IPS-15b (cell line): Measurements from ENCODE around the gene S100P.

Experiments
- H3K27me3 ChIP-seq: one replicate; pipeline ENCODE4 v1.6.1; 2013; ENCODE audit warnings: low read length; ENCODE audit not compliant: control insufficient read depth, insufficient read depth
- H3K36me3 ChIP-seq: one replicate; pipeline ENCODE4 v1.6.1; 2013; ENCODE audit warnings: low read length; ENCODE audit not compliant: control insufficient read depth, insufficient read depth
- H3K4me1 ChIP-seq: one replicate; pipeline ENCODE4 v1.6.1; 2013; ENCODE audit warnings: mild to moderate bottlenecking, low read length; ENCODE audit not compliant: control insufficient read depth, insufficient read depth
- H3K4me3 ChIP-seq: one replicate; pipeline ENCODE4 v1.5.1; 2013; ENCODE audit warnings: low read depth, low read length
- H3K9ac ChIP-seq: one replicate; pipeline ENCODE4 v1.6.1; 2013; ENCODE audit warnings: low read depth, mild to moderate bottlenecking, low read length
- H3K9me3 ChIP-seq: one replicate; pipeline ENCODE4 v1.6.1; 2013; ENCODE audit warnings: mild to moderate bottlenecking, low read length; ENCODE audit not compliant: control insufficient read depth, insufficient read depth

The S100P gene

GRCh38 chr4:6706173-6706572 lies 12.5 kb downstream of the S100P start:
- H3K4me3 ChIP-seq, result no peak overlapping the region
- H3K36me3 ChIP-seq, result no peaks in the 10 kb centered on the region
- H3K27me3 ChIP-seq, result no peaks in the 10 kb centered on the region
- peaks cover 2% of the 10 kb centered on the region for H3K4me1 ChIP-seq
- H3K9me3 ChIP-seq, result no peaks in the 10 kb centered on the region
- H3K9ac ChIP-seq, result no peak overlapping the region

- peak within 1 kb of the TSS; percentile 95 for H3K4me3 ChIP-seq
- H3K4me1 ChIP-seq, result peaks cover 2% of the 10 kb centered on the region
These were observed 15.8 kb downstream of the S100P start, which contains the start of gene MRFAP1L1 for GRCh38 chr4:6709230-6710114. MRFAP1L1 (minus strand) TSS chr4:6709865; CDS start chr4:6709629, 236 bp downstream.

GRCh38 chr4:6710282-6710681 lies 16.6 kb downstream of the S100P start:
- Histone ChIP-seq H3K4me1 (peaks cover 2% of the 10 kb centered on the region), H3K9ac (peak overlapping the region; percentile 58), H3K36me3 (no peaks in the 10 kb centered on the region), H3K9me3 (no peaks in the 10 kb centered on the region), H3K4me3 (peak overlapping the region; percentile 87), H3K27me3 (peaks cover 3% of the 10 kb centered on the region)

More at GRCh38 chr4:6709230-6710114, 15.8 kb downstream of the S100P start, which contains the start of gene MRFAP1L1:
- no peaks in the 10 kb centered on the region for H3K9me3 ChIP-seq
- peaks cover 3% of the 10 kb centered on the region for H3K27me3 ChIP-seq
- H3K36me3 ChIP-seq, result no peaks in the 10 kb centered on the region
- H3K9ac ChIP-seq, result peak within 1 kb of the TSS; percentile 88

GRCh38 chr4:6710996-6711395 lies 17.3 kb downstream of the S100P start:
- no peak overlapping the region for H3K4me3 ChIP-seq
- no peaks in the 10 kb centered on the region for H3K36me3 ChIP-seq
- H3K9me3 ChIP-seq, result no peaks in the 10 kb centered on the region
- H3K9ac ChIP-seq, result no peak overlapping the region
- peaks cover 3% of the 10 kb centered on the region for H3K27me3 ChIP-seq
- H3K4me1 ChIP-seq, result peaks cover 2% of the 10 kb centered on the region

- no peaks in the 10 kb centered on the region for H3K9me3 ChIP-seq
- H3K4me3 ChIP-seq, result no peak overlapping the region
- peaks cover 8% of the 10 kb centered on the region for H3K4me1 ChIP-seq
- H3K36me3 ChIP-seq, result no peaks in the 10 kb centered on the region
- no peak overlapping the region for H3K9ac ChIP-seq
- H3K27me3 ChIP-seq, result peaks cover 3% of the 10 kb centered on the region
These were observed 21.3 kb downstream of the S100P start for GRCh38 chr4:6714954-6715353.

GRCh38 chr4:6715704-6716017 lies 22.0 kb downstream of the S100P start:
- Histone ChIP-seq H3K4me1 (peaks cover 5% of the 10 kb centered on the region), H3K27me3 (peaks cover 3% of the 10 kb centered on the region), H3K4me3 (peak overlapping the region; percentile 95), H3K9me3 (no peaks in the 10 kb centered on the region), H3K9ac (no peak overlapping the region), H3K36me3 (no peaks in the 10 kb centered on the region)

- H3K9ac ChIP-seq, result peak within 1 kb of the TSS; percentile 86
- peaks cover 3% of the 10 kb centered on the region for H3K27me3 ChIP-seq
- peak within 1 kb of the TSS; percentile 95 for H3K4me3 ChIP-seq
- no peaks in the 10 kb centered on the region for H3K36me3 ChIP-seq
- H3K4me1 ChIP-seq, result peaks cover 5% of the 10 kb centered on the region
- no peaks in the 10 kb centered on the region for H3K9me3 ChIP-seq
These were observed 22.6 kb downstream of the S100P start, which contains the start of gene BLOC1S4 for GRCh38 chr4:6716018-6716911. BLOC1S4 (plus strand) TSS chr4:6716174; CDS start chr4:6716210, 36 bp downstream.

- peak overlapping the region; percentile 95 for H3K4me3 ChIP-seq
- peaks cover 3% of the 10 kb centered on the region for H3K27me3 ChIP-seq
- H3K9ac ChIP-seq, result peak overlapping the region; percentile 86
- H3K36me3 ChIP-seq, result no peaks in the 10 kb centered on the region
- H3K9me3 ChIP-seq, result no peaks in the 10 kb centered on the region
- H3K4me1 ChIP-seq, result peaks cover 5% of the 10 kb centered on the region
These were observed 23.4 kb downstream of the S100P start for GRCh38 chr4:6716958-6717655.

- H3K9ac ChIP-seq, result no peak overlapping the region
- no peak overlapping the region for H3K4me3 ChIP-seq
- no peaks in the 10 kb centered on the region for H3K9me3 ChIP-seq
- peaks cover 5% of the 10 kb centered on the region for H3K4me1 ChIP-seq
- no peaks in the 10 kb centered on the region for H3K27me3 ChIP-seq
- no peaks in the 10 kb centered on the region for H3K36me3 ChIP-seq
These were observed 25.4 kb downstream of the S100P start for GRCh38 chr4:6718932-6719610.

- Histone ChIP-seq H3K4me3 (no peak overlapping the region), H3K27me3 (no peaks in the 10 kb centered on the region), H3K4me1 (peaks cover 5% of the 10 kb centered on the region), H3K36me3 (no peaks in the 10 kb centered on the region), H3K9ac (no peak overlapping the region), H3K9me3 (no peaks in the 10 kb centered on the region)
These were observed 26.0 kb downstream of the S100P start for GRCh38 chr4:6719611-6720179.
